Activated T-cell treated with anti-CD3 and anti-CD28 coated beads for 24 hours (primary cell): Measurements from ENCODE around the gene TEP1.

Experiments used
- DNase-seq: peaks from one replicate; pipeline ENCODE4 v3.0.0-alpha.2; 2020; ENCODE audit warnings: low read depth

The TEP1 gene

DNA sequence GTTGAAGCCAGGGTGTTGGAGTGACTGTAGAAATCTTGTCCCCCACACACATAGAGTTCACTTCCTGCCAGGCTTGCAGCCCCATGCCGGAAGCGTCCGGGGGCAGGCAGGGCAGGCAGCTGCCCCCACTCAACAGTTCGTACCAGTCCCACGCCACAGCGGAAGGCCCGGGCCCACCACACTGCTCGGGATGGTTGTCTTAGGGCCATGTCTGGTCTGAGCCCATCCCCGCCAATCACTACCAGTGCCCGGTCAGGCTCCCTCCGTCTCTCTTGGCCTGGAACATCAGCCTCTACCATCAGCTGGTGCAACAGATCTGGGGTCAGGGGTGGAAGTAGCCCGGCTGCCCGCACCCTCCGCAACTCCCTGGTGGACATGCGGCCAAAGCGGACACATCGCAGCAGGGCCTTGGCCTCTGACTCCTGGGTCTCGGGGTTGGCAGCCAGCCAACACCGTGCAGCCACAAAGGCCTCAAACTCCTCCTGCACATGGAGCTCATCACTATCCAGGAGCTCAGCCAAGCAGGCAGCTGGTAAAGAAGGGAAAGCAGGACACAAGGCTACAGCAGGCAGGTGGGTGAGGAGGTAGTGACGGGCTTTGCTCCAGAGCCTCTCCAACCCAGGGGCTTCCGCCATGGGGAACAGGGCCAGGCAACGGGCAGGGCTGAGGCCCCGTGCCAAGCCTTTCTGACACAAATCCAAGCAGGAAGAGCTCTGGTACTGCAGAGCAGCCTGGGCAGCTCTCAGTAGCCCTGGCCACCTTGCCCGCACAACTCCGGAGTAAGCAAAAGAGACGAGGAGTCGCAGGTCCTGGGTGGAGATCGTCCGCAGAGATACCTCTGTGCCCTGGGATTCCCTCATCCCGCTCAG, 16.7 kb upstream of the TEP1 start:
- DNase-seq, result no peak

GRCh38 chr14:20428802-20429201, 15.5 kb upstream of the TEP1 start:
- DNase-seq, result no peak

- DNase-seq, result no peak
Measured at GRCh38 chr14:20428010-20428365, 14.7 kb upstream of the TEP1 start.

- DNase-seq, result no peak
Measured at GRCh38 chr14:20427231-20428009, 14.1 kb upstream of the TEP1 start.

- no peak for DNase-seq
Measured at GRCh38 chr14:20424851-20425250, 11.6 kb upstream of the TEP1 start.

- DNase-seq, result no peak
Measured at GRCh38 chr14:20422886-20423285, 9.6 kb upstream of the TEP1 start.

- DNase-seq, result no peak
Measured at GRCh38 chr14:20421267-20421666, 8.0 kb upstream of the TEP1 start.

DNA sequence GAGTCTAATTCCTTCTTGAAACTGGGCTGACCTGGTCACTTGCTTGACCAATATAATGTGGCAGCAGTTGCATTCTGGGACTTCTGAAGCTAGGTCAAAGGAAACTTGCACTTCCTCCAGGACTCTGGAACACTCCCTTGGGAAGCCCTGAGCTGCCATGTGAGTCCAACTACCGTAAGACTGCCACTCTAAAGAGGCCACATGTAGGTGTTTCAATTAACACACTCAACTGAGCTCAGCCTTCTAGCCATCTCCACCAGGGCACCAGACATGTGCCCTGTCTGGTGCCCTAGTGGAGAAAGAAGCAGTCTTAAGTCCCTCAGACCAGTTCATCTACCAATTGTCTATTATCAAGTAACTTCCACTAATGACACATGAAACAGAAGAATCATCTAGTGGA, 6.1 kb upstream of the TEP1 start:
- no peak for DNase-seq

DNA sequence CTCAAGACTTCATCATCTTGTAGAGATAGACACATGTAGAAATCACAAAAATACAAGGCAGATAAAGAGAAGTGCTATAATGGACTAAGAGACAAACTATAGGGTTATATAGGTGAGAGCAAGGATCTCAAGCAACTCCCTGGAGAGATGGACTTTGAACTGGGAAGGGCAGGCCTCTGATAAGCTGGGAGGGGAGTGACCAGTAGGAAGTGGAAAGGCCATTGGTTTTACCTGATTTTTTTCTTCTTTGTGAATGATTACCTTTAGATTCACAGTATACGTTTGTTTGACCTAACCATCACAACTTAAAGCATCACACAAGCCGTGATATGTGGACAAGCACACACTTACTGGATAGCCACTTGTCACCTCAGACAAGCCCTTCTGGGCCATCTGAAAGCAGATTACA, 5.2 kb upstream of the TEP1 start:
- DNase-seq, result no peak

DNA sequence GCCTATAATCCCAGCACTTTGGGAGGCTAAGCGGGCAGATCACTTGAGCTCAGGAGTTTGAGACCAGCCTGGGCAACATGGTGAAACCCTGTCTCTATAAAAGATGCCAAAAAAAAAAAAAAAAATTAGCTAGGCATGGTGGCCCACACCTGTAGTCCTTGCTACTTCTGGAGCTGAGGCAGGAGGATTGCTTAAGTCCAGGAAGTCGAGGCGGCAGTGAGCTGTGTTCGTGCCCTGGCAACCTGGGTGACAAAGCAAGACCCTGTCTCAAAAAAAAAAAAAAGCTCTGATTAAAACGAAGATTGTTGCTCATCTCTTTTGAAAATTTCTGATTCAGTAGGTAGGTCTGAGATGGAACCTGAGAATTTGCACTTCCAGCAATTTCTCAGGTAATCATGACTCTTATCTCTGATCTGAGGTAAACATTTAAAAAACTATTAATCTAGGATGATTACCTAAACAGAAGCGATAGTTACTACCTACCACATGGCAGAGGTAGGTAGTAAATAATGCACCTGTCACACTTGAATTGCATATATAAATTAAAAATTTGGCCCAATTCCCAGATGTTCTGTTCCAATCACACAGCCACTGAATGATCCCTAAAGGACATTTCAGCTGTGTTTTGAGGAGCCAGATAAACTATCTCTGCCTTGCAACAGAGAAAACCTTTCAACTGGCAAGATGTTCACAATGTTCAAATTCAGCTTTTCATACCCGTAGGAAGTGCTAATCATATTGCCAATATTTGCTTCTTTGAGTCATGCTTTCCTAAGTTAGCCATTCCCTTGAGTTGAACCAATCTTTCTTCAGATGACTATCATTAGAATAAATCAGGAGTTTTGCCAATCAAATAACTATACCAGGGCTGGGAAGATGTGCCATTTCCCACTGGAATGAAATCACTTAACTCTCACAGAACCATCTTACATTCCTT, 4.2 kb upstream of the TEP1 start:
- DNase-seq, result no peak

DNA sequence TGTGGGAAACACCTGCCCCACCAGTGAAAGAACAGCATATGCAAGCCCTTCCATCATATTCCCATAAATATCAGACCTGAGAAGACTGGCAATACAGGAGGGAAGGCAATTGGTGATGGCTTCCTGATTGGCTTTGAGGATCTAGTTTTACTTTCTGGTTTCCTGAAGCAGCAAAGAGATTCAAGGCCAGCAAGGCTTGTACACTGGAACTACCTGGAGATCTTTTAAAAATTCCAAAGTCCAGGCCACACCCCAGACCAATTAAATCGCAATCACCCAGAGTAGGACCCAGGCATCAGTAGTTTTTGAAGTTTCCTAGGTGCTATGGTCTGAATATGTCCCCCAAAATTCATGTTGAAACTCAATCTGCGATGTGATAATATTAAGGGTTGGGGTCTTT, 2.9 kb upstream of the TEP1 start:
- DNase-seq, result no peak

- no peak for DNase-seq
Measured at GRCh38 chr14:20415782-20416206, 2.5 kb upstream of the TEP1 start.

DNA sequence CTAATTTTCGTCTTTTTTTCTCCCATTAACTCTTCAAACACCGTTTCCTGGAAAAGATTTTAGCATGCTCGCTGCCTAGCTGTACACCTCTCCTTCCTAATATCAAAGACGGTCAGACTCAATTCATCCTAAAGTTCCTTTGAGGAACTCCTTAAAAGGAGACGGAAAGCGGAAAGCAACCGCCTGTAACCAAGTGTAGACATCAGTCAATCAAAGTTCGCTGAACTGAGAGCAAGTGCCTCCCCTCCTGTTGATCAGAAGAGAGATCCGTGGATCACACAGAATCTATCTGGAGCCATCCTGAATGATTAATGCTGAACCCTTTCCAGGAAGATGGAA, 412 bp upstream of the TEP1 start:
- peak; percentile 18 for DNase-seq

DNA sequence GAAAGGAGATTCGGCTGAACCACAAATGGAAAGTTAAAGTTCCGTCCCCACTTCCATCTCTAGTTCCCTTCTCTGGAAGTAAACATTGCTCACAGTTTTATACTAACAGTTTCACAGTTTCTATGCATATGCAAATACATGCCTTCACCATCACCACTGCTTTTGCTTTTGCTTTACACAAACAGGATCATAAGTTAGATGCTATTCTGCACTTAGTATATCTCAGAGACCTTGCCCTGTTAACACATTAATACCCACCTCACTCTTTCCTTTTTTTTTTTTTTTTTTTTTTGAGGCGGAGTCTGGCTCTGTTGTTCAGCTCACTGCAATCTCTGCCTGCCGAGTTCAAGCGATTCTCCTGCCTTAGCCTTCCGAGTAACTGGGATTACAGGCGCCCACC, 890 bp downstream of the TEP1 start:
- DNase-seq, result no peak

- no peak for DNase-seq
Measured at GRCh38 chr14:20409226-20409625, 4.1 kb downstream of the TEP1 start.

DNA sequence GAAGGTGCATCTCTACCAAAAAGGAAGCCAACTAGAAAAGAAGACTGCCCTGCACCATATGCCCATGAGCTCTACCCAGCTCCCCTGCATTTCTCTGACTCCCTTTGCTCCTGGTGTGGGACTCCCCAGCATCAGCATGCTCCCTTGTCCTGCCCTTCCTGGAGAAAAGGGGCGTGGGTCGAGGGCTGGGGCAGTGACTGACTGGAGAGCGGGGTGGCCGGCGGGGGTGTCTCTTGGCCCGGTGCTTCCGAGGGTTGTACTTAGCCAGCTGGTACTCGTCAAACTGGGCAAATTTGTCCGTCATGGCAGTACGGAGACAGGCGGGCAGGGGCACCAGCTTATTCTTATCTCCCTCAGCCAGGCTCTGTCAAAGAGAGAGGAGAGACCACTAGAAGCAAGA, 9.8 kb downstream of the TEP1 start:
- DNase-seq, result no peak

GRCh38 chr14:20400965-20401593, 12.2 kb downstream of the TEP1 start:
- DNase-seq, result peak; percentile 18

DNA sequence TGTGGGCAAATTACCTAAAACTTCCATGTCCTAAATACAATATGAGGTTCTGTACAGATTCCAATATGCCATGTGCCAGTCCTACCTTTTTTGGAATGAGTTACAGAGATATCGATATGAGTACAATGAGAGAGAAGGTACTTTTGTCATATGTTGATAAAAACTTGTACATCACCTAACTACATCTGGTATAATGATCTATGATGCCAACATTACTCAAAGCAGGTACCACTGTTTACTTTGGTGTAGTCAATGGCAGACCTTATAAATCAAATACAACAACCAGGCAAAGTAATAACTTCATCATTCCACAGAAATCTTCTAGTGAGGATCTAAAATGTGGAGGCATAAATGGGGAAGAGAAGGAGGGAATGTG, 12.7 kb downstream of the TEP1 start:
- no peak for DNase-seq

- DNase-seq, result no peak
Measured at GRCh38 chr14:20397511-20397910, 15.8 kb downstream of the TEP1 start.

DNA sequence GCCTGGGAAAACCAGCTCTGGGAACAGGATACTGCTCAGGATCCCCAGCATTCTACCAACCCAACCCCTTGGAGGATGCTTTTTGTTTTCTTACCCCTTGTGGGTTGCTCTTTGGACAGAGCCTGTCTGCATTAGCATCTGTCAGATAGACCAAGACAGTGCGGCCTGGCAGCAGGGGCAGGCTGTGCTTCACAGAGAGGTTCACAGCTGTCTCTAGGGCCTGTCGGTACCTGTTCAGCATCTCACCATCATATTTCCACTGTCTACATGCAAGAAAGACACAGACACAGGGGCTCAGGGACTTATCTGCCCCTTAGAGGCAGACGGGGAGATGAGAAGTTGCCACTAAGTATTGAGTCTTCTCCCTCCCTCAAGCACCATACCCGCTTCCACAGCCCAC, 21.8 kb downstream of the TEP1 start:
- no peak for DNase-seq

DNA sequence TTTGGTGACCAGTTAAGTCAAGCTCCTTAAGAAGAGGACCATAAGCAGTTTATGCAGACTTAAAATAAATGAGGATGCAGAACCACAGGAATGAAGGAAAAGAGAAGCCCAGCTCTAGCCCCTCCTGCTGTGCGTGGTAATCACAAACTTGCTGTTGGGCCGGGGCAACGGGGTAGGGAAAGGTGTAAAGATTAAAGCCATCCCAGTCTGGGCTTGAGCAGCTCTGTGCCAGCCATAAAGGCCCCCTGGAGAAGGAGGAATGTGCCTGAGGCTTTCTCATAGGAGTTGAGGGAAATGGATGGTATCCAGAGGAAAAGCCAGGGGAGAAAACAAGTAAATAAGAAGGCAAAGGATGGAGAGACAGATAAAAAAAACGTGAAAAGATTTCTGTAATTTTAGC, 25.1 kb downstream of the TEP1 start:
- DNase-seq, result no peak

GRCh38 chr14:20387576-20387975, 25.7 kb downstream of the TEP1 start:
- DNase-seq, result no peak
